Measurements from ENCODE around the gene PPP1R3G. TPM values are rescaled to one million over a fixed set of nuclear protein-coding genes. Genes with fewer than 3 reads are reported as not detected.
A peak's percentile ranks its signal among the peaks of the same experiment; 100 is the strongest.

The PPP1R3G gene
- total RNA-seq, 1 donor from 2014 or later: 13.1 TPM

- intact Hi-C loops (cut with DNase I): no loop called here
- DNase-seq (ENCODE audit: missing footprints) (no peak), ATAC-seq (no peak)
Measured at GRCh38 chr6:5127106-5127687, 42.1 kb downstream of the PPP1R3G start.

- intact Hi-C loops (cut with DNase I): no loop called here
- ATAC-seq: no peak
- no peak for DNase-seq (ENCODE audit: missing footprints)
Measured at GRCh38 chr6:5128351-5128750, 43.2 kb downstream of the PPP1R3G start.

GRCh38 chr6:5130135-5130866 lies 45.2 kb downstream of the PPP1R3G start:
- ATAC-seq: no peak
- intact Hi-C loops (cut with DNase I): no loop called here
- no peak for DNase-seq (ENCODE audit: missing footprints)

GRCh38 chr6:5132731-5133130 lies 47.6 kb downstream of the PPP1R3G start:
- ATAC-seq: peak; percentile 94
- intact Hi-C loops (cut with DNase I): no loop called here
- peak; percentile 83 for DNase-seq (ENCODE audit: missing footprints)

- intact Hi-C loops (cut with DNase I): no loop called here
- ATAC-seq (no peak), DNase-seq (ENCODE audit: missing footprints) (no peak)
Measured at GRCh38 chr6:5133943-5134342, 48.8 kb downstream of the PPP1R3G start.

GRCh38 chr6:5135788-5136376 lies 50.7 kb downstream of the PPP1R3G start:
- intact Hi-C loops (cut with DNase I): no loop called here
- no peak for ATAC-seq
- no peak for DNase-seq (ENCODE audit: missing footprints)

GRCh38 chr6:5136851-5137250 lies 51.7 kb downstream of the PPP1R3G start:
- no peak for DNase-seq (ENCODE audit: missing footprints)
- ATAC-seq: no peak
- intact Hi-C loops (cut with DNase I): no loop called here

Other genes starting within 250 kb of the PPP1R3G start
- 4.2 TPM for gene RPP40, start 81.3 kb upstream of the PPP1R3G start, total RNA-seq
- 23.3 TPM for gene LYRM4, start 175.6 kb downstream of the PPP1R3G start, total RNA-seq
- 20.5 TPM for gene FARS2, start 176.2 kb downstream of the PPP1R3G start, total RNA-seq